ENCODE data around the gene CAB39. TPM values are rescaled to one million over a fixed set of nuclear protein-coding genes. Genes with fewer than 3 reads are reported as not detected.
"Not testable (repeated sequence)": the region's sequence is repeated elsewhere in the genome, so short reads cannot be mapped to it uniquely, and the experiment has no call there.

Gene CAB39
- total and polyA plus RNA-seq, 2 donors (not counting 3 experiments of a cell fraction or from before 2014, with no cell fraction given) = 25.7 to 53.7 TPM

- POLR2A ChIA-PET; BruUV-seq (replicated peaks); H3K9ac ChIP-seq (replicated peaks; ENCODE audit: extremely low read depth, insufficient read depth, low read length); intact Hi-C loops (cut with micrococcal nuclease); H3K4me1 ChIP-seq (ENCODE audit: control insufficient read depth, extremely low read depth, insufficient read depth, low read length); FAIRE-seq; H3K27ac ChIP-seq (ENCODE audit: insufficient read depth, low read depth, low read length); H3K9me1 ChIP-seq (replicated peaks; ENCODE audit: control insufficient read depth, extremely low read depth, insufficient read depth, low read length); H3K9me3 ChIP-seq (replicated peaks; ENCODE audit: control insufficient read depth, insufficient read depth, low read length); H3K4me2 ChIP-seq (ENCODE audit: insufficient read depth, low read length); DNase-seq (ENCODE audit: low read depth, low spot score); H3K4me3 ChIP-seq (replicated peaks in 1 of 3; ENCODE audit: insufficient read depth in 1 of 3, low read depth in 1 of 3, low read length in 3 of 3); H2AFZ ChIP-seq (ENCODE audit: low read depth, low read length); dilution Hi-C loops (cut with MboI; ENCODE audit: extremely low pct_ligation_motif_present, low sequenced_read_pairs); H3K27me3 ChIP-seq (ENCODE audit: control insufficient read depth in 2 of 2, insufficient read depth in 2 of 2, low read length in 2 of 2); H3K36me3 ChIP-seq (ENCODE audit: control insufficient read depth in 2 of 2, extremely low read depth in 1 of 2, insufficient read depth in 2 of 2, low read length in 2 of 2); H4K20me1 ChIP-seq (replicated peaks; ENCODE audit: control insufficient read depth, extremely low read depth, insufficient read depth, low read length): not testable (repeated sequence)
- CTCF ChIA-PET = interaction anchor here (0.8 kb wide), 1 partner anchor 74 kb away, joined by 3 read pairs; no protein-coding TSS in a partner anchor
- H3K79me2 ChIP-seq (ENCODE audit: control insufficient read depth, insufficient read depth, low read length) = peaks cover 82% of the 10 kb centered on the region
Observed at GRCh38 chr2:230724957-230725356, 12.3 kb downstream of the CAB39 start.

- Histone ChIP-seq H3K4me1 (ENCODE audit: control insufficient read depth, extremely low read depth, insufficient read depth, low read length) (no peaks in the 10 kb centered on the region), H2AFZ (ENCODE audit: low read depth, low read length) (no peak overlapping the region), H3K4me3 (replicated peaks in 1 of 3; ENCODE audit: insufficient read depth in 1 of 3, low read depth in 1 of 3, low read length in 3 of 3) (no peak overlapping the region), H3K9ac (replicated peaks; ENCODE audit: extremely low read depth, insufficient read depth, low read length) (no peak overlapping the region), H3K27me3 (ENCODE audit: control insufficient read depth in 2 of 2, insufficient read depth in 2 of 2, low read length in 2 of 2) (no peaks in the 10 kb centered on the region), H3K9me1 (replicated peaks; ENCODE audit: control insufficient read depth, extremely low read depth, insufficient read depth, low read length) (peaks cover 2% of the 10 kb centered on the region), H3K27ac (ENCODE audit: insufficient read depth, low read depth, low read length) (no peak overlapping the region), H4K20me1 (replicated peaks; ENCODE audit: control insufficient read depth, extremely low read depth, insufficient read depth, low read length) (peaks cover 2% of the 10 kb centered on the region), H3K79me2 (ENCODE audit: control insufficient read depth, insufficient read depth, low read length) (peaks cover 88% of the 10 kb centered on the region), H3K36me3 (ENCODE audit: control insufficient read depth in 2 of 2, extremely low read depth in 1 of 2, insufficient read depth in 2 of 2, low read length in 2 of 2) (no peaks in the 10 kb centered on the region), H3K9me3 (replicated peaks; ENCODE audit: control insufficient read depth, insufficient read depth, low read length) (no peaks in the 10 kb centered on the region), H3K4me2 (ENCODE audit: insufficient read depth, low read length) (no peak overlapping the region)
- intact Hi-C loops (cut with micrococcal nuclease) (no loop called here), dilution Hi-C loops (cut with MboI; ENCODE audit: extremely low pct_ligation_motif_present, low sequenced_read_pairs) (no loop called here)
- CTCF ChIA-PET = interaction anchor here (0.9 to 1.8 kb wide), 2 partner anchors 9 to 17 kb away, joined by 3 to 4 read pairs; no protein-coding TSS in a partner anchor
- BruUV-seq (replicated peaks) = no TSS peak
- FAIRE-seq = no peak
- POLR2A ChIA-PET = no interaction called here
- DNase-seq (ENCODE audit: low read depth, low spot score) = no peak
- no peak for TF ChIP-seq GATA2 (IDR thresholded peaks at IDR 0.05; ENCODE audit: insufficient read depth, insufficient read length, low read depth, low read length)
- TF ChIP-seq EZH2 (IDR thresholded peaks at IDR 0.05; ENCODE audit: borderline replicate concordance, low read depth, low read length, severe bottlenecking) = no peak
Observed at GRCh38 chr2:230731512-230731911, 18.9 kb downstream of the CAB39 start.

All from endothelial cell of umbilical vein (primary cell).